ENCODE results near the gene SDC1. TPM values are rescaled to one million over a fixed set of nuclear protein-coding genes. Genes with fewer than 3 reads are reported as not detected.

The SDC1 gene
- total RNA-seq, 1 donor from 2014 or later, result 1.7 TPM

DNA sequence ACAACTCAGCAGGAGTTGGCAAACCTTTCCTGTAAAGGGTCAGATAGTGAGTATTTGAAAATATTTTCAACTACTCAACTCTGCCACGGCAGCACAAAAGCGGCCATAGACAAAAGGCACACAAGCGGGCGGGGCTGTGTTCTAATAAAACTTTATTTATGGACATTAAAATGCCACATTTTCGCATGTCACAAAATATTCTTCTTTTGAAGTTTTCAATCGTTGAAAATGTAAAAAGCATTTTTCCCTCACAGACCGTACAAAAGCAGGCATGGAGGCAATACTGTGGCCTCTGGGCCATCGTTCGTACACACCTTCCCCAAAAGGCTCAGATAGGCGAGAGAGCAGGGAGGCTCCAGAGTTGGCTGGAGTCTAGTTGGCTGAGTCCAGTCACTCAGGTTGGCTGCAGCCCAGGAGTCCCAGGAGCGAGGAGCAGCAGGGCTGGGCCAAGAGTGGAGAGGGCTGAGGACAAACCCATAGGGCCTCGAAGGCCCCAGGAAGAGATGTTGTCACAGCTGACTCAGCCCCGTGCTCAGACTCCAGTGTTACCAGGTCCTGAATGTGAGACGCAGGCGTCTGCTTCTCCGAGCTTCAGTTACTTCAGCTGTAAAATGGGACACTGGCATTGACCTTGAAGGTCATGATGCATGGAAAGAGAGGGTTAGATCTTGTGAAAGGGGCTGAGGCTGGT, 42.5 kb downstream of the SDC1 start:
- DNase-seq, result no peak

DNA sequence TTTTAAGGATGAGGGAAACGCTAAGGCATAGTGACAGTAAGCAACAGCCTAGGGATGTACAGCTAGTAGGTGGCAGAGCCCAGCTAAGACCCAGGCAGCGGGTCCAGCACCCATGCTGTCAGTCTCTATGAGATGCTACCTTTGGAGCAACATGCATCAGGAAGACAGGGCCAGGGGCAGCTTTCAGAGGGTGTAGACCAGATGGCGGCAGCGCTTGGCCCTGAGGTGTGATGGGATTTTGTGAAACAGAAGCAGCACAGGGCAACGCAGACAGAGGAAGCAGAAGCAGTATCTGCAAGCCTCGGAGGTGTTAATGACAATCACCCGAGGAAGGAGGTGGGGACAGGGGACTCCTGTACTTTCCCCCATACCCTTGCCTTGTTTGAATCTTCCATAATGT, 43.2 kb downstream of the SDC1 start:
- no peak for DNase-seq

DNA sequence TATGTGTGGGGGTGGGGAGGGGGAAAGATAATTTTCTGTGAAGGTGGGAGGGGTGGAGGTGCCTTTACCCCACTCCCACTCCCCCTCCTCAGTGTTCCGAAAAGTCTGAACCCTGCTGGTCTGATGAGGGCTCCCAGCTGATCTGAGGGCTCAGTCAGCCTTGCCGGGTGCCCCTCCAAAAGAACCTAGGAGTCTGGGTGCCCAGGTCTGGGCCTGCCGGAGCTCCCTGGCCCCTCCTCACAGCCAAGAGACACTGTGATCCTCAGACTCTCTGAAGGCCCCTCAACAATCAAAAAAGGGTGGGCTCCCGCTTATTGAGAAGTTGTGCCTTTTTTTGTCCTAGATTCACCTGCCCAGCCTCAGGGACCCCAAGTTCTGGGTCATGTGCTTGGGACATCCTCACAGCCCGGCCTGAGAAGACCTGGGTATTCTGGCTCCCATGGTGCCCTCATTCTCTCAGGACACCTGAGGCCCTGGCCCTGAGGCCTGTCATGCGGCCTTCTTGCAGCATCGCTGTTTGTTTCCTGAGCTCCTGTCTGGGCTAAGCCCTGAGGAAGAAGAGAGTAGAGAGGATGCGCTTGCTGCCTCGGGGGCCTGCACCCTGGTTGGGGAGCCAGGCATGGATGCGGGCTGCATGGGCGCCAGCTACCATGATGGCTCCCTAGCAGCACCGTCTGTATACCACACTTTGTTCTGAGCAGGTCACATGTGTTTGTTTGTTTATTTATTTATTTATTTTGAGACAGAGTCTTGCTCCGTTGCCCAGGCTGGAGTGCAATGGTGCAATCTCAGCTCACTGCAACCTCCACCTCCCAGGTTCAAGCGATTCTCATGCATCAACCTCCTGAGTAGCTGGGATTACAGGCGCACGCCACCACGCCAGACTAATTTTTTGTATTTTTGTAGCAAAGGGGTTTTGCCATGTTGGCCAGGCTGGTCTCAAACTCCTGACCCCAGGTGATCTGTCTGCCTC, 44.0 kb downstream of the SDC1 start:
- no peak for DNase-seq

DNA sequence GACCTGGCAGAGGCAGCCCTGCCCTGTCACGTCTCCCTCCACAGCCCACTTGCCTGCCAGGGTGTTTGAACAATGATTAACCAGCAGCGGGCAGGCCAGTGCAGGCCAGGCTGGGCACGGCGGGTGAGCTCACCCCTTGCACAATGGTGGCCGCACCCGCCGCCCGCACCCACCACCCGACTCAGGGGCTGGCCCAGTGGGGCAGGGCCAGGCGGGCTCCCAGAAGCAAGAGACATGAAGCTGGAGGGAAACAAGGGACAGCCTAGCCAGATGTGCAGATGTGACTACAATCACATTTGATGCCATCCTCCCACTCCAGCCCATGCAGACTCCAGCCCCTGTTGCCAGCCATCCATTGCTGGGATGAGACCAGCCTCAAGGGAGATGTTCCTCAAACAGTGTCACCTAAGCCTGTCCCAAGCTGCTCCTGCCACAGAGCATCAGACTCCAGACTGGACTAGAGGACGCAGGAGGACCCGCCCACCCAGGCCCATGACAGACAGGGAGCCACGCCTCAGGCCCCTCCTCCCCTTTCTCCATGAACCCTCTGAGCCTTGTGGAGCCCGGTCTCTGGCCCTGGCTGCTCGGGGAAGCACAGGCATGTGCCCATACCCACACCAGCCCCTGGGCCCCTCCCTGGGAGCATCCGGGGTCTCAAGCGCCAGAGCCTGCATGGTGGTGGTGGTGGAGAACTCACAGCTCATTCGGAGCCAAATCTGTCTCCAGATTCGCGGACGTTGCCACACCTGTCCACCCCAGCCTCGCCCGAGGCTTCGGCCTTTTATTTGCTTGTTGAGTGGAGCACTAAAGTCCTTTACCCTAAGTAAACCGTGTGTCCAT, 45.0 kb downstream of the SDC1 start:
- no peak for DNase-seq

- DNase-seq, result no peak
Observed at GRCh38 chr2:20179466-20179754, 45.5 kb downstream of the SDC1 start.

- no peak for DNase-seq
Observed at GRCh38 chr2:20178666-20179465, 46.1 kb downstream of the SDC1 start.

DNA sequence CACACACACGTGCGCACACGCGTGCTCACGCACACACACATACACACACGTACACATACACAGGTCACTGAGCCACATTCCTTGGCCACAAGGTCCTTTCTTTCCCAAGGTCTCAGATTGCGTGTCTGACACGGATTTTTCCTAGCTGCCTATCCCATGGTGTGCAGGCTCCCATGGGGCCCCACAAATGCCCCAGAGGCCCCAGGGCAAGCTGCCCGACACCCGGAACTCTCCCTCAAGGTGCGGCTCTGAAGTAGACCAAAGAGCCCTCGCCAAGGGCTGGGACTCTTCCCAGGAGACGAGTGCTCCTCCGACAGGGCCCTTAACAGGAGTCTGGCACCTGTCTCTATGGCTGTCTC, 46.7 kb downstream of the SDC1 start:
- no peak for DNase-seq

- no peak for DNase-seq
Observed at GRCh38 chr2:20177556-20178248, 47.2 kb downstream of the SDC1 start.

GRCh38 chr2:20176760-20177159, 48.2 kb downstream of the SDC1 start:
- DNase-seq, result no peak

DNA sequence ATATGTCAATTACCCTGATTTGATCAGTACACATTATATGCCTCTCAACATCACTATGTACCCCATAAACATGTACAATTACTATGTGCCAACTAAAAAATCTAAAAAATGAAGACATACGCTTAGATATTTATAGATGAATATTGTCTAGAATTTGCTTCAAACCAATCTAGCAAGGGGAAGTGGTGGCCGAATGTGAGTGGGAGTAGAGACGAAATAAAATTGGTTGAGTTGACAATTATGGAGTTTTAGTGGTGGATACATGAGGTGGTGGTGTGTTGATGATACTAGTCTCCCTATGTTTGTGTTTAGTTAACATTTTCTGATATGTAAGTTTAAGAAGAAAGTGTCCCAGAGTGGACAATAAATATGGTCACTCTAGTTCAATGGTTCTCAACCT, 49.0 kb downstream of the SDC1 start:
- DNase-seq, result no peak

- no peak for DNase-seq
Observed at GRCh38 chr2:20175267-20175666, 49.7 kb downstream of the SDC1 start.

DNA sequence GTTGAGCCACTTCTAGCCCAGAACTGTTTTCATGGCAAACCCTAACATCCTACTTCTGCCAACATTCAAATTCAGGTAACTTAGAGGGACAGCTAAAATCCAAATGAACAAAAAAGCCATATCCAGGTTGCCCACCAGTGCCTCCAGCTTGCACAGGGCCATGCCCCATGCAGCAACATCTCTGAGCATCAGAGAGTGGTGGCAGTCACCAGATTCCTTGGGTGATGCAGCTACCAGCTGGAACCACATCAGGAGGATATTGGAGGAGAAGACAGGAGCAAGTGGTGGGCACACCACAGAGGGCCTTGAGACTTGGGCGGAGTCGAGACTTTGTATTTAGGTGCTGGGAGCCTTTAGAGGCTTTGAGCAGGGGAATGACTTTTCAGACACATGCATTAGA, 50.5 kb downstream of the SDC1 start:
- no peak for DNase-seq

- no peak for DNase-seq
Observed at GRCh38 chr2:20173496-20174402, 51.2 kb downstream of the SDC1 start.

- no peak for DNase-seq
Observed at GRCh38 chr2:20173064-20173463, 51.9 kb downstream of the SDC1 start.

GRCh38 chr2:20172273-20173055, 52.5 kb downstream of the SDC1 start:
- DNase-seq, result no peak

DNA sequence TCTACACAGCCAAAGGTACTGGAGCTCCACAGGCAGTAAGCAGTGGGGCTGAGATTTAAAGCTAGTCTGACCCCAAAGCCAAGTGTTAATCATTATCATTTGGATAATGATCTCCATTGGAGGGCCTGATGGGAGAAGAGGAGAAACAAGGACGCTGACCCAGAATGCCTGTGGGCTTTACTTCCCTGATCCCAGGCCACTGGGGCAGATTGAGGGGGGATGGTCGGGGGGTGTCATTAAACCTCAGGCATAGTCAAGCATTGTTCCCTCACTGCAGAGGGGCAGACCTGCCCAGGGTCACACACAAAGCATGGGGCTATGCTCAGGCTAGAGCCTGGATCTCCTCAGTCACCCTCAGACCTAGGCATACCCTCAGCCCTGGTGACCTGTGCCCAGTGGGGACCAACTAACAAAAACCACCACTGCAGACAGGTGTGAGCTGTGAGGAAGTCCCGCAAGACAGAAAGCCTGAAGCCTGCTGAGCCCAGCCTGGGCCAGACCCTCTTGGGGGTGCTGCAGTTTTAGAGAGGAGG, 53.4 kb downstream of the SDC1 start:
- no peak for DNase-seq

DNA sequence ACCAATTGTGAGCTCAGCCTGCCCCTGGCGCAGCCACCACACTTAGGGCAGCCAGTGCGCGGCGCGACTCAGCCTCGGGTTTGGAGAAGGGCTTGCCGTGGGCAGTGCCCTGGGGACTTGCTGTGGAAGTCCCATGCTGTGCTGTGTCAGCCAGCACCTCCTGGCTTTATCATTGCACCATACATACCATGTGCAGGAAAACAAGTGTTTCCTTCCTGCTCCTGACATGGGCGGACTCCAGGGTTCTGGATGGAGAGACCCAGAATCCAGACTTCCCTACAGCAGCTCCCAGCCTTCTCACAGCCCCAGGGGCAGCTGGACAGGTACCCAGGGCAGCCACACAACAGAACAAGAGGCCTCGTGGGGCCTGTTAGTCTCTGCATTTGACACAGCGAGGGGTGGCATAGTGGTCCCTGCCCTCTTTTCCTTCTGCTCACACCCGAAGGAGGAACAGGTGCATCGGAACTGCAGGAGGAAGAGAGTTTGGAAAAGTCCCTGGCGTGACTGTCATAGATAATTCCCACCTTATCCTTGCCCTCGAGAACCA, 54.2 kb downstream of the SDC1 start:
- DNase-seq, result peak; percentile 19

GRCh38 chr2:20169796-20170703, 54.9 kb downstream of the SDC1 start:
- peak; percentile 51 for DNase-seq

Data from dermis blood vessel endothelial cell (primary cell).